HepG2 (cell line): ENCODE results near the gene TMEM266. TPM values are rescaled to one million over a fixed set of nuclear protein-coding genes. Genes with fewer than 3 reads are reported as not detected.
A peak's percentile ranks its signal among the peaks of the same experiment; 100 is the strongest.

Experiments used
- CCDC6 ChIP-seq: sonication (generic); formaldehyde crosslinking; IDR thresholded peaks from 2 replicates; pipeline ENCODE4 v1.8.1; 2022; ENCODE audit warnings: mild to moderate bottlenecking, missing genetic modification reagents, moderate library complexity
- DPF2 ChIP-seq: sonication (generic); formaldehyde crosslinking; IDR thresholded peaks from 2 replicates; pipeline ENCODE4 v1.4.0; 2020; ENCODE audit warnings: mild to moderate bottlenecking, low read depth, missing genetic modification reagents, borderline replicate concordance
- EP300 ChIP-seq, 3 experiments: sonication (generic) in 1 of 3; formaldehyde crosslinking in 1 of 3; IDR thresholded peaks; 2 replicates each; pipeline versions ENCODE4 v1.5.1 to v1.6.1; 2011 to 2020; ENCODE audit warnings: low read depth in 2 of 3, low read length in 2 of 3, borderline replicate concordance in 1 of 3, improper control_type of control experiment in 1 of 3, mild to moderate bottlenecking in 1 of 3, missing genetic modification reagents in 1 of 3, moderate library complexity in 1 of 3
- HOXA5 ChIP-seq: sonication (generic); formaldehyde crosslinking; IDR thresholded peaks from 2 replicates; pipeline ENCODE4 v1.4.0; 2020; ENCODE audit warnings: missing genetic modification reagents
- JUND ChIP-seq: sonication (generic); formaldehyde crosslinking; IDR thresholded peaks from 2 replicates; pipeline ENCODE4 v1.8.0; 2022; ENCODE audit warnings: mild to moderate bottlenecking, missing genetic modification reagents
- MEIS2 ChIP-seq: sonication (generic); formaldehyde crosslinking; IDR thresholded peaks from 2 replicates; pipeline ENCODE4 v1.9.0; 2021; ENCODE audit warnings: mild to moderate bottlenecking, missing genetic modification reagents
- NONO ChIP-seq, 2 experiments: fragments of 450-650 bp in 1 of 2; sonication (generic) in 1 of 2; formaldehyde crosslinking in 1 of 2; IDR thresholded peaks in 1 of 2; conservative IDR thresholded peaks in 1 of 2; 2 replicates each; pipeline versions ENCODE4 v1.6.1 to v1.8.0; 2017 to 2022; ENCODE audit warnings: mild to moderate bottlenecking in 1 of 2, missing genetic modification reagents in 1 of 2, moderate library complexity in 1 of 2
- NRL ChIP-seq: sonication (generic); formaldehyde crosslinking; IDR thresholded peaks from 2 replicates; pipeline ENCODE4 v1.5.0; 2020; ENCODE audit warnings: missing genetic modification reagents, mild to moderate bottlenecking, moderate library complexity, borderline replicate concordance
- THYN1 ChIP-seq: sonication (generic); formaldehyde crosslinking; IDR thresholded peaks from 2 replicates; pipeline ENCODE4 v1.8.1; 2023; ENCODE audit warnings: low read depth, mild to moderate bottlenecking, moderate library complexity, missing genetic modification reagents, borderline replicate concordance
- YEATS2 ChIP-seq: sonication (generic); formaldehyde crosslinking; IDR thresholded peaks from 2 replicates; pipeline ENCODE4 v1.4.0; 2020; ENCODE audit warnings: missing genetic modification reagents, borderline replicate concordance
- ZMYM4 ChIP-seq: sonication (generic); formaldehyde crosslinking; IDR thresholded peaks from 2 replicates; pipeline ENCODE4 v1.8.1; 2023; ENCODE audit warnings: mild to moderate bottlenecking, missing genetic modification reagents
- ZNF121 ChIP-seq: sonication (generic); formaldehyde crosslinking; IDR thresholded peaks from 2 replicates; pipeline ENCODE4 v1.5.0; 2020; ENCODE audit warnings: mild to moderate bottlenecking, missing genetic modification reagents
- ZNF260 ChIP-seq: sonication (generic); formaldehyde crosslinking; IDR thresholded peaks from 2 replicates; pipeline ENCODE4 v1.4.0; 2020; ENCODE audit warnings: missing genetic modification reagents, low read depth, mild to moderate bottlenecking, borderline replicate concordance
- ZNF557 ChIP-seq: sonication (generic); formaldehyde crosslinking; IDR thresholded peaks from 2 replicates; pipeline ENCODE4 v1.4.0; 2020; ENCODE audit warnings: missing genetic modification reagents
- ZNF709 ChIP-seq: sonication (generic); formaldehyde crosslinking; IDR thresholded peaks from 2 replicates; pipeline ENCODE4 v1.5.0; 2020; ENCODE audit warnings: mild to moderate bottlenecking, missing genetic modification reagents
- ZSCAN21 ChIP-seq: sonication (generic); formaldehyde crosslinking; IDR thresholded peaks from 2 replicates; pipeline ENCODE4 v1.8.0; 2022; ENCODE audit warnings: mild to moderate bottlenecking, missing genetic modification reagents, moderate library complexity, borderline replicate concordance
- ZSCAN25 ChIP-seq: sonication (generic); formaldehyde crosslinking; IDR thresholded peaks from 2 replicates; pipeline ENCODE4 v1.8.0; 2022; ENCODE audit warnings: mild to moderate bottlenecking, missing genetic modification reagents
- polyA plus RNA-seq, 8 experiments: library from polyadenylated mRNA; depleted of rRNA in 3 of 8; stranded (reverse) in 7 of 8; unstranded in 1 of 8; fragments of >200 nt; fragmentation: Illumina TruSeq in 4 of 8; extraction: Trizol in 4 of 8; gene quantifications; 2 replicates each; pipeline versions ENCODE4 v1.2.1 to v1.2.3, GENCODE V29; 2011 to 2016; ENCODE audit warnings: low read depth in 4 of 8, missing spikeins in 1 of 8, mixed read lengths in 1 of 8; ENCODE audit not compliant: insufficient read depth in 1 of 8
- total RNA-seq, 5 experiments: library from RNA; depleted of rRNA; stranded (reverse); fragments of >200 nt; fragmentation: Illumina TruSeq; extraction: Trizol; gene quantifications; 2 replicates each; pipeline ENCODE4 v1.2.3, GENCODE V29; 2016; ENCODE audit warnings: low read depth in 1 of 5
- TF ChIP-seq, protein P1 (sequence below): sonication (generic); formaldehyde crosslinking; IDR thresholded peaks from 2 replicates; pipeline ENCODE4 v1.5.1; 2020; ENCODE audit warnings: mild to moderate bottlenecking, missing genetic modification reagents, moderate library complexity
- TF ChIP-seq, protein P2 (sequence below): sonication (generic); formaldehyde crosslinking; IDR thresholded peaks from 2 replicates; pipeline ENCODE4 v1.4.0; 2020; ENCODE audit warnings: missing genetic modification reagents
- TF ChIP-seq, protein P3 (sequence below): sonication (generic); formaldehyde crosslinking; IDR thresholded peaks from 2 replicates; pipeline ENCODE4 v1.4.0; 2020; ENCODE audit warnings: missing genetic modification reagents
- TF ChIP-seq, protein P4 (sequence below): sonication (generic); formaldehyde crosslinking; IDR thresholded peaks from 2 replicates; pipeline ENCODE4 v1.8.1; 2023; ENCODE audit warnings: missing genetic modification reagents, inconsistent platforms, borderline replicate concordance

Gene TMEM266
- total and polyA plus RNA-seq, 2 of the 13 experiments (the other 11 are each of a cell fraction or from before 2014, with no cell fraction given), result 0.04 TPM; not detected in 1

DNA sequence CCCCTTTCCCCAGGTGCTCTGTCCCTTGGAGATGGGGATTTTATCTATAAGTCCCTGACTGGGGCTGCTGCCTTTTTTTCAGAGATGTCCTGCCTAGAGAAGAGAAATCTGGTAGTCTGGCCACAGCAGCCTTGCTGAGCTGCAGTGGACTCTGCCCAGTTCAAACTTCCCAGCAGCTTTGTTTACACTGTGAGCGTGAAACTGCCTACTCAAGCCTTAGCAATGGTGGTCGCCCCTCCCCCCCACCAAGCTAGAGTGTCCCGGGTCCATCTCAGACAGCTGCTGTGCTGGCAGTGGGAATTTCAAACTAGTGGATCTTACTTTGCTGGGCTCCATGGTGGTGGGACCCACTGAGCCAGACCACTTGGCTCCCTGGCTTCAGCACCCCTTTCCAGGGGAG is 38.9 kb downstream of the TMEM266 start (continued):
- TF ChIP-seq, protein P1, sequence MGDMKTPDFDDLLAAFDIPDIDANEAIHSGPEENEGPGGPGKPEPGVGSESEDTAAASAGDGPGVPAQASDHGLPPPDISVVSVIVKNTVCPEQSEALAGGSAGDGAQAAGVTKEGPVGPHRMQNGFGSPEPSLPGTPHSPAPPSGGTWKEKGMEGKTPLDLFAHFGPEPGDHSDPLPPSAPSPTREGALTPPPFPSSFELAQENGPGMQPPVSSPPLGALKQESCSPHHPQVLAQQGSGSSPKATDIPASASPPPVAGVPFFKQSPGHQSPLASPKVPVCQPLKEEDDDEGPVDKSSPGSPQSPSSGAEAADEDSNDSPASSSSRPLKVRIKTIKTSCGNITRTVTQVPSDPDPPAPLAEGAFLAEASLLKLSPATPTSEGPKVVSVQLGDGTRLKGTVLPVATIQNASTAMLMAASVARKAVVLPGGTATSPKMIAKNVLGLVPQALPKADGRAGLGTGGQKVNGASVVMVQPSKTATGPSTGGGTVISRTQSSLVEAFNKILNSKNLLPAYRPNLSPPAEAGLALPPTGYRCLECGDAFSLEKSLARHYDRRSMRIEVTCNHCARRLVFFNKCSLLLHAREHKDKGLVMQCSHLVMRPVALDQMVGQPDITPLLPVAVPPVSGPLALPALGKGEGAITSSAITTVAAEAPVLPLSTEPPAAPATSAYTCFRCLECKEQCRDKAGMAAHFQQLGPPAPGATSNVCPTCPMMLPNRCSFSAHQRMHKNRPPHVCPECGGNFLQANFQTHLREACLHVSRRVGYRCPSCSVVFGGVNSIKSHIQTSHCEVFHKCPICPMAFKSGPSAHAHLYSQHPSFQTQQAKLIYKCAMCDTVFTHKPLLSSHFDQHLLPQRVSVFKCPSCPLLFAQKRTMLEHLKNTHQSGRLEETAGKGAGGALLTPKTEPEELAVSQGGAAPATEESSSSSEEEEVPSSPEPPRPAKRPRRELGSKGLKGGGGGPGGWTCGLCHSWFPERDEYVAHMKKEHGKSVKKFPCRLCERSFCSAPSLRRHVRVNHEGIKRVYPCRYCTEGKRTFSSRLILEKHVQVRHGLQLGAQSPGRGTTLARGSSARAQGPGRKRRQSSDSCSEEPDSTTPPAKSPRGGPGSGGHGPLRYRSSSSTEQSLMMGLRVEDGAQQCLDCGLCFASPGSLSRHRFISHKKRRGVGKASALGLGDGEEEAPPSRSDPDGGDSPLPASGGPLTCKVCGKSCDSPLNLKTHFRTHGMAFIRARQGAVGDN (CRISPR knock-in tag), result peak; percentile 55
- 0 out of 2 replicates have a peak, but pooled peaks have one; percentile 73 for TF ChIP-seq ZNF557 (CRISPR knock-in tag)
- TF ChIP-seq ZSCAN25 (CRISPR knock-in tag), result peak; percentile 55; the same call in 1 of the 2 replicates
- TF ChIP-seq, protein P2, sequence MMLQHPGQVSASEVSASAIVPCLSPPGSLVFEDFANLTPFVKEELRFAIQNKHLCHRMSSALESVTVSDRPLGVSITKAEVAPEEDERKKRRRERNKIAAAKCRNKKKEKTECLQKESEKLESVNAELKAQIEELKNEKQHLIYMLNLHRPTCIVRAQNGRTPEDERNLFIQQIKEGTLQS (CRISPR knock-in tag), result 0 out of 2 replicates have a peak, but pooled peaks have one; percentile 55
- no peak for TF ChIP-seq CCDC6 (CRISPR knock-in tag)
- TF ChIP-seq NRL (CRISPR knock-in tag), result 0 out of 2 replicates have a peak, but pooled peaks have one; percentile 23
- TF ChIP-seq HOXA5, result 0 out of 2 replicates have a peak, but pooled peaks have one; percentile 40
- TF ChIP-seq ZSCAN21, result no peak
- peak; percentile 74 for TF ChIP-seq ZMYM4 (CRISPR knock-in tag)
- TF ChIP-seq EP300 (IDR thresholded peaks at IDR 0.05; ENCODE audit: low read depth in 2 of 2, low read length in 2 of 2), result peak in 1 of 2 experiments; percentile 39; a peak in 1 of 4 replicates
- peak; percentile 47; the same call in 1 of the 2 replicates for TF ChIP-seq EP300 (CRISPR knock-in tag; IDR thresholded peaks at IDR 0.05; ENCODE audit: borderline replicate concordance)
- no peak for TF ChIP-seq ZNF709 (CRISPR knock-in tag)
- TF ChIP-seq JUND, result peak; percentile 21; the same call in 1 of the 2 replicates
- 0 out of 2 replicates have a peak, but pooled peaks have one; percentile 25 for TF ChIP-seq MEIS2 (CRISPR knock-in tag)
- TF ChIP-seq ZNF260 (CRISPR knock-in tag), result no peak
- TF ChIP-seq, protein P3, sequence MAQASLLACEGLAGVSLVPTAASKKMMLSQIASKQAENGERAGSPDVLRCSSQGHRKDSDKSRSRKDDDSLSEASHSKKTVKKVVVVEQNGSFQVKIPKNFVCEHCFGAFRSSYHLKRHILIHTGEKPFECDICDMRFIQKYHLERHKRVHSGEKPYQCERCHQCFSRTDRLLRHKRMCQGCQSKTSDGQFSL (CRISPR knock-in tag), result 0 out of 2 replicates have a peak, but pooled peaks have one; percentile 29
- peak; percentile 74 for TF ChIP-seq ZNF121 (CRISPR knock-in tag)
- no peak for TF ChIP-seq THYN1
- TF ChIP-seq DPF2 (CRISPR knock-in tag), result 0 out of 2 replicates have a peak, but pooled peaks have one; percentile 28
- TF ChIP-seq NONO (IDR thresholded peaks at IDR 0.05), result no peak
- peak; percentile 84 for TF ChIP-seq NONO (CRISPR knock-in tag; conservative IDR thresholded peaks at IDR 0.05)
- TF ChIP-seq, protein P4, sequence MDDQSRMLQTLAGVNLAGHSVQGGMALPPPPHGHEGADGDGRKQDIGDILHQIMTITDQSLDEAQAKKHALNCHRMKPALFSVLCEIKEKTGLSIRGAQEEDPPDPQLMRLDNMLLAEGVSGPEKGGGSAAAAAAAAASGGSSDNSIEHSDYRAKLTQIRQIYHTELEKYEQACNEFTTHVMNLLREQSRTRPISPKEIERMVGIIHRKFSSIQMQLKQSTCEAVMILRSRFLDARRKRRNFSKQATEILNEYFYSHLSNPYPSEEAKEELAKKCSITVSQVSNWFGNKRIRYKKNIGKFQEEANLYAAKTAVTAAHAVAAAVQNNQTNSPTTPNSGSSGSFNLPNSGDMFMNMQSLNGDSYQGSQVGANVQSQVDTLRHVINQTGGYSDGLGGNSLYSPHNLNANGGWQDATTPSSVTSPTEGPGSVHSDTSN (CRISPR knock-in tag), result no peak
- peak; percentile 36; the same call in 1 of the 2 replicates for TF ChIP-seq YEATS2 (CRISPR knock-in tag)
